ENCODE measurements around the gene DARS1.

DNA sequence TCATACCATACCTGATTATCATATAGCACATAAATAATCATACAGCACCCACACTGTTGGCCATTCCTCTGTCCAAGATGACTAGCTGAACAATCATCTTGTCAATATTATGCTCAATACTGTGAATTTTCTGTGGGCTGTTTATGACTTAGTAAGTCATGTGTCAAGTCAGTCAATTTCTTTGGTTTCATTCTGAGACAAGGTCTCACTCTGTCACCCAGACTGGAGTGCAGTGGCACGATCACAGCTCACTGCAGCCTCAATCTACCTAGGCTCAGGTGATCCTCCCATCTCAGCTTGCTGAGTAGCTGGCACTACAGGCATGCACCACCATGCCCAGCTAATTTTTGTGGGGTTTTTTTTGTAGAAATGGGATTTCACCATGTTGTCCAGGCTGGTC lies 114.9 kb downstream of the DARS1 start:
- TF ChIP-seq, protein P1, sequence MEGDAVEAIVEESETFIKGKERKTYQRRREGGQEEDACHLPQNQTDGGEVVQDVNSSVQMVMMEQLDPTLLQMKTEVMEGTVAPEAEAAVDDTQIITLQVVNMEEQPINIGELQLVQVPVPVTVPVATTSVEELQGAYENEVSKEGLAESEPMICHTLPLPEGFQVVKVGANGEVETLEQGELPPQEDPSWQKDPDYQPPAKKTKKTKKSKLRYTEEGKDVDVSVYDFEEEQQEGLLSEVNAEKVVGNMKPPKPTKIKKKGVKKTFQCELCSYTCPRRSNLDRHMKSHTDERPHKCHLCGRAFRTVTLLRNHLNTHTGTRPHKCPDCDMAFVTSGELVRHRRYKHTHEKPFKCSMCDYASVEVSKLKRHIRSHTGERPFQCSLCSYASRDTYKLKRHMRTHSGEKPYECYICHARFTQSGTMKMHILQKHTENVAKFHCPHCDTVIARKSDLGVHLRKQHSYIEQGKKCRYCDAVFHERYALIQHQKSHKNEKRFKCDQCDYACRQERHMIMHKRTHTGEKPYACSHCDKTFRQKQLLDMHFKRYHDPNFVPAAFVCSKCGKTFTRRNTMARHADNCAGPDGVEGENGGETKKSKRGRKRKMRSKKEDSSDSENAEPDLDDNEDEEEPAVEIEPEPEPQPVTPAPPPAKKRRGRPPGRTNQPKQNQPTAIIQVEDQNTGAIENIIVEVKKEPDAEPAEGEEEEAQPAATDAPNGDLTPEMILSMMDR (IDR thresholded peaks at IDR 0.05) = no peak
- no peak for TF ChIP-seq POLR2A (IDR thresholded peaks at IDR 0.05)
